Measurements from ENCODE around the gene SNUPN. TPM values are rescaled to one million over a fixed set of nuclear protein-coding genes. Genes with fewer than 3 reads are reported as not detected.

The SNUPN gene
- polyA plus RNA-seq, 1 of the 3 experiments (the other 2 are of a cell fraction), result 31.7 TPM

DNA sequence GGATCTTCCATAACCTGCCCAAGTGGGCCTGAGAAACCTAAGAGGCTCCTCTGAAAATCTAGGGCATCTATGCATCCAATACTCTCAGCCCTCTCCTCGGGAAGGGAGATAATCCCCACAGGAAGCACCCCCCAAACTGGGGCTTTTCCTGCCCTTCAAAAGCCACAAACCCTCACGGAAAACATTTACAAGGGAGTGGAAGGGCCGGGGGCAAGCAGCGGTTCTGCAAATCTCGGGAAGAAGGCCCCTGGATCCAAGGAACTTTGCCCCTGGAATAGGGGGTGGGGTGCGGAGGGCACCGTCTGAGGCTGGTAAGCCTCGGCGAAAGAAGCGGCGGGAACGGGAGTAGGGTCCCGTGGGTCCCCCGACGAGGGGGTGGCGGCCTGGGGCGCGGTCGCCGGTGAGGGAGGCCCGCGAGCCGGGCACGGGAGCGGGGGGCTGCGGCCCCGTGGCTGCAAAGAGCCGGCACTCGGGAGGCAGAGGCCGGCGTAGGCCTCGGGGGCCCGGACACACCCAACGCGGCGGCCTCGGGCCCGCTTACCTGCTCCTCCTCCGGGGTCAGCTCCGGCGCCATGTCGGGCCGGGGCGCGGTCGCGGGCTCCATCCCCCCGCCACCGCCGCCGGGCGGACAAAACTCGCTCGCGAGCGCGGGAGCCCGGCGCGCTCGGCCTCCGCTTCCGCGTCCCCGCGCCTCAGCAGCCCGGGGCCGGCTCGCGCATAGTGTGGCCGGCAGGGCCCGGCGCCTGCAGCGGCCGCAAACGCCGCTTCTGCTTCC is 47.2 kb downstream of the SNUPN start:
- H3K4me1 ChIP-seq (ENCODE audit: control insufficient read depth in 1 of 2, insufficient read depth in 2 of 2, low read depth in 1 of 2, low read length in 1 of 2), result peaks cover 0 to 4% of the 10 kb centered on the region in 2 experiments; a peak in 3 of 4 replicates
- WGBS (ENCODE audit: low lambda C conversion rate), result 1% methylated on average over 23 of the region's 77 CpGs
- no peaks in the 10 kb centered on the region for H3K9me3 ChIP-seq
- peak overlapping the region; percentile 76 to 92 for H3K4me3 ChIP-seq (ENCODE audit: low read depth in 2 of 2, low read length in 1 of 2)
- DNase-seq, result peak; percentile 75
- peak overlapping the region; percentile 80 to 84 for H3K27ac ChIP-seq (ENCODE audit: low read depth in 2 of 2, low read length in 1 of 2)
- H3K27me3 ChIP-seq (ENCODE audit: insufficient read depth), result no peaks in the 10 kb centered on the region
- peaks cover 27% of the 10 kb centered on the region for H4K20me1 ChIP-seq (ENCODE audit: insufficient read depth)
- H3K36me3 ChIP-seq (replicated peaks in 1 of 2; ENCODE audit: control insufficient read depth in 1 of 2, insufficient read depth in 2 of 2, low read length in 1 of 2), result peaks cover 0 to 3% of the 10 kb centered on the region in 2 experiments
- peak overlapping the region; percentile 99 for H3K9ac ChIP-seq
- no peaks in the 10 kb centered on the region for H3K9me2 ChIP-seq
- CTCF ChIA-PET, result interaction anchor here (0.5 to 3.1 kb wide), 14 partner anchors 11 to 223 kb away, joined by 3 to 11 read pairs (median 4); partner anchors contain the start of genes IMP3, MAN2C1 and SNX33
- peaks cover 54% of the 10 kb centered on the region for H3K79me2 ChIP-seq (ENCODE audit: insufficient read depth)
- TF ChIP-seq GABPA (IDR thresholded peaks at IDR 0.05; ENCODE audit: low read depth), result no peak
- no peak for TF ChIP-seq MXI1 (IDR thresholded peaks at IDR 0.05; ENCODE audit: low read depth, low read length)
- TF ChIP-seq, protein P1, sequence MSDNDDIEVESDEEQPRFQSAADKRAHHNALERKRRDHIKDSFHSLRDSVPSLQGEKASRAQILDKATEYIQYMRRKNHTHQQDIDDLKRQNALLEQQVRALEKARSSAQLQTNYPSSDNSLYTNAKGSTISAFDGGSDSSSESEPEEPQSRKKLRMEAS (IDR thresholded peaks at IDR 0.05; ENCODE audit: low read depth), result no peak
- TF ChIP-seq, protein P2, sequence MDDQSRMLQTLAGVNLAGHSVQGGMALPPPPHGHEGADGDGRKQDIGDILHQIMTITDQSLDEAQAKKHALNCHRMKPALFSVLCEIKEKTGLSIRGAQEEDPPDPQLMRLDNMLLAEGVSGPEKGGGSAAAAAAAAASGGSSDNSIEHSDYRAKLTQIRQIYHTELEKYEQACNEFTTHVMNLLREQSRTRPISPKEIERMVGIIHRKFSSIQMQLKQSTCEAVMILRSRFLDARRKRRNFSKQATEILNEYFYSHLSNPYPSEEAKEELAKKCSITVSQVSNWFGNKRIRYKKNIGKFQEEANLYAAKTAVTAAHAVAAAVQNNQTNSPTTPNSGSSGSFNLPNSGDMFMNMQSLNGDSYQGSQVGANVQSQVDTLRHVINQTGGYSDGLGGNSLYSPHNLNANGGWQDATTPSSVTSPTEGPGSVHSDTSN (IDR thresholded peaks at IDR 0.05), result no peak
- TF ChIP-seq EZH2phosphoT487 (IDR thresholded peaks at IDR 0.05; ENCODE audit: borderline replicate concordance, low read depth), result no peak
- TF ChIP-seq FOXJ3 (CRISPR knock-in tag; IDR thresholded peaks at IDR 0.05), result no peak
- POLR2A ChIA-PET, result interaction anchor here (1.0 to 1.1 kb wide), 2 partner anchors 12 to 62 kb away, joined by 3 to 4 read pairs; partner anchors contain the start of gene IMP3
- H2AFZ ChIP-seq (ENCODE audit: low read depth), result peak overlapping the region; percentile 81; the same call in 1 of the 2 replicates
- H3K4me2 ChIP-seq, result peak overlapping the region; percentile 71
- peaks cover 18% of the 10 kb centered on the region for H3F3A ChIP-seq (replicated peaks; ENCODE audit: insufficient read depth)

DNA sequence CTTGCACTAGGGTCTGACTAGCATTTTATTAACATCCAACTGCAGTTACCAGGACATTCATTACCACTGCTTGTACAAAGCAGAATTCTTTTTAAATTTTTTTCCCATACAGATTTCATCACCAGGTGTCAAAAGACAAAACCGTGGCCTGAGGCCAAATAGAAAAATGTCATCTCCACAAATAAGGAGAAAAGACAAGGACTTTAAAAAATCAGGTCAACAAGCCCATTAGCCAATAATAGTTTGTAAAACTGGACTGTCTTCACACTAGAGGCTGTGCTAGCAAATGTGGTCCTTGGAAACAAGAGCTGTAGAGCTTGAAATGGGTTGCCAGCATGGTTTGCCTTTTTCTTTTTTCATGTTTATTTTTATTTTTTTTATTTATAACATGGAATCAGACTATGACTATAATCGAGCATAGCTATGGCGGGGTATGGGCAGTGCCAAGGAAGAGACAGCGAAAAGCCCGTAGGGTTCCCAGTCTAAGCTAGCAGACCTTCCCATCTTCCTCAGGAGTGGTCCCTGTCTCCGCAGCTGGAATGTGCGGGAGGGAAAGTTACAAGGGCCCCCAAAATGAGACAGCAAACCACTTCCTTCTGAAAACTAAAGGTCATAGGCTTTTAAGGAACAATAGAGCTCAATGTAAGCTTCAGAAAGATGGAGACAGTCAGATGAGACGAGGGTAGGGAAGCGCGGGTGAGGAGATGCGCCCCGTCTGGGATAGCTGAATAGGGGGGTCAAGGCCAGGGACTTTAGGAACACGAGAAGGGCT is 47.9 kb downstream of the SNUPN start:
- ChIA-PET CTCF (interaction anchor here (0.9 to 3.1 kb wide), 6 partner anchors 11 to 224 kb away, joined by 3 to 11 read pairs (median 4); partner anchors contain the start of genes MAN2C1 and SNX33), POLR2A (no interaction called here)
- Histone ChIP-seq H3K4me2 (peak overlapping the region; percentile 71), H3K9me3 (no peaks in the 10 kb centered on the region), H3K4me3 (ENCODE audit: low read depth in 2 of 2, low read length in 1 of 2) (peak overlapping the region; percentile 76 to 92), H2AFZ (ENCODE audit: low read depth) (0 out of 2 replicates have a peak overlapping the region, but pooled peaks have one; percentile 81), H3K4me1 (ENCODE audit: control insufficient read depth in 1 of 2, insufficient read depth in 2 of 2, low read depth in 1 of 2, low read length in 1 of 2) (peaks cover 4% of the 10 kb centered on the region in 2 experiments; a peak in 3 of 4 replicates), H3K36me3 (replicated peaks in 1 of 2; ENCODE audit: control insufficient read depth in 1 of 2, insufficient read depth in 2 of 2, low read length in 1 of 2) (peaks cover 0 to 3% of the 10 kb centered on the region in 2 experiments), H3K27me3 (ENCODE audit: insufficient read depth) (no peaks in the 10 kb centered on the region), H3K79me2 (ENCODE audit: insufficient read depth) (peaks cover 62% of the 10 kb centered on the region), H3K9ac (peak overlapping the region; percentile 99), H4K20me1 (ENCODE audit: insufficient read depth) (peaks cover 33% of the 10 kb centered on the region), H3F3A (replicated peaks; ENCODE audit: insufficient read depth) (peaks cover 19% of the 10 kb centered on the region), H3K27ac (ENCODE audit: low read depth in 2 of 2, low read length in 1 of 2) (peak overlapping the region; percentile 80 to 84), H3K9me2 (no peaks in the 10 kb centered on the region)
- 2% methylated on average over 13 of the region's 13 CpGs for WGBS (ENCODE audit: low lambda C conversion rate)
- DNase-seq, result peak; percentile 41
- TF ChIP-seq YY1 (IDR thresholded peaks at IDR 0.05; ENCODE audit: low read depth) (no peak), CHD2 (IDR thresholded peaks at IDR 0.05; ENCODE audit: low read length, partially characterized antibody) (no peak), FOXM1 (IDR thresholded peaks at IDR 0.05; ENCODE audit: low read depth) (no peak), RXRA (IDR thresholded peaks at IDR 0.05; ENCODE audit: borderline replicate concordance, low read depth) (no peak), ELF1 (IDR thresholded peaks at IDR 0.05) (no peak), GATA2 (CRISPR knock-in tag; IDR thresholded peaks at IDR 0.05) (no peak), RAD21 (IDR thresholded peaks at IDR 0.05; ENCODE audit: low read length) (no peak), EZH2phosphoT487 (IDR thresholded peaks at IDR 0.05; ENCODE audit: borderline replicate concordance, low read depth) (no peak), RFX5 (IDR thresholded peaks at IDR 0.05; ENCODE audit: low read length) (no peak), FOXJ3 (CRISPR knock-in tag; IDR thresholded peaks at IDR 0.05) (no peak)
- TF ChIP-seq, protein P3, sequence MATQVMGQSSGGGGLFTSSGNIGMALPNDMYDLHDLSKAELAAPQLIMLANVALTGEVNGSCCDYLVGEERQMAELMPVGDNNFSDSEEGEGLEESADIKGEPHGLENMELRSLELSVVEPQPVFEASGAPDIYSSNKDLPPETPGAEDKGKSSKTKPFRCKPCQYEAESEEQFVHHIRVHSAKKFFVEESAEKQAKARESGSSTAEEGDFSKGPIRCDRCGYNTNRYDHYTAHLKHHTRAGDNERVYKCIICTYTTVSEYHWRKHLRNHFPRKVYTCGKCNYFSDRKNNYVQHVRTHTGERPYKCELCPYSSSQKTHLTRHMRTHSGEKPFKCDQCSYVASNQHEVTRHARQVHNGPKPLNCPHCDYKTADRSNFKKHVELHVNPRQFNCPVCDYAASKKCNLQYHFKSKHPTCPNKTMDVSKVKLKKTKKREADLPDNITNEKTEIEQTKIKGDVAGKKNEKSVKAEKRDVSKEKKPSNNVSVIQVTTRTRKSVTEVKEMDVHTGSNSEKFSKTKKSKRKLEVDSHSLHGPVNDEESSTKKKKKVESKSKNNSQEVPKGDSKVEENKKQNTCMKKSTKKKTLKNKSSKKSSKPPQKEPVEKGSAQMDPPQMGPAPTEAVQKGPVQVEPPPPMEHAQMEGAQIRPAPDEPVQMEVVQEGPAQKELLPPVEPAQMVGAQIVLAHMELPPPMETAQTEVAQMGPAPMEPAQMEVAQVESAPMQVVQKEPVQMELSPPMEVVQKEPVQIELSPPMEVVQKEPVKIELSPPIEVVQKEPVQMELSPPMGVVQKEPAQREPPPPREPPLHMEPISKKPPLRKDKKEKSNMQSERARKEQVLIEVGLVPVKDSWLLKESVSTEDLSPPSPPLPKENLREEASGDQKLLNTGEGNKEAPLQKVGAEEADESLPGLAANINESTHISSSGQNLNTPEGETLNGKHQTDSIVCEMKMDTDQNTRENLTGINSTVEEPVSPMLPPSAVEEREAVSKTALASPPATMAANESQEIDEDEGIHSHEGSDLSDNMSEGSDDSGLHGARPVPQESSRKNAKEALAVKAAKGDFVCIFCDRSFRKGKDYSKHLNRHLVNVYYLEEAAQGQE (IDR thresholded peaks at IDR 0.05; ENCODE audit: low read depth, low read length), result no peak
- TF ChIP-seq, protein P4, sequence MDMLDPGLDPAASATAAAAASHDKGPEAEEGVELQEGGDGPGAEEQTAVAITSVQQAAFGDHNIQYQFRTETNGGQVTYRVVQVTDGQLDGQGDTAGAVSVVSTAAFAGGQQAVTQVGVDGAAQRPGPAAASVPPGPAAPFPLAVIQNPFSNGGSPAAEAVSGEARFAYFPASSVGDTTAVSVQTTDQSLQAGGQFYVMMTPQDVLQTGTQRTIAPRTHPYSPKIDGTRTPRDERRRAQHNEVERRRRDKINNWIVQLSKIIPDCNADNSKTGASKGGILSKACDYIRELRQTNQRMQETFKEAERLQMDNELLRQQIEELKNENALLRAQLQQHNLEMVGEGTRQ (IDR thresholded peaks at IDR 0.05; ENCODE audit: borderline replicate concordance, low read depth, low read length), result no peak
- TF ChIP-seq, protein P5, sequence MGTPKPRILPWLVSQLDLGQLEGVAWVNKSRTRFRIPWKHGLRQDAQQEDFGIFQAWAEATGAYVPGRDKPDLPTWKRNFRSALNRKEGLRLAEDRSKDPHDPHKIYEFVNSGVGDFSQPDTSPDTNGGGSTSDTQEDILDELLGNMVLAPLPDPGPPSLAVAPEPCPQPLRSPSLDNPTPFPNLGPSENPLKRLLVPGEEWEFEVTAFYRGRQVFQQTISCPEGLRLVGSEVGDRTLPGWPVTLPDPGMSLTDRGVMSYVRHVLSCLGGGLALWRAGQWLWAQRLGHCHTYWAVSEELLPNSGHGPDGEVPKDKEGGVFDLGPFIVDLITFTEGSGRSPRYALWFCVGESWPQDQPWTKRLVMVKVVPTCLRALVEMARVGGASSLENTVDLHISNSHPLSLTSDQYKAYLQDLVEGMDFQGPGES (IDR thresholded peaks at IDR 0.05; ENCODE audit: low read depth, low read length), result no peak

All from SK-N-SH (cell line).